DOHH2 (cell line): ENCODE results near the gene CHKA.

Source experiments
- H3F3A ChIP-seq: fragments of 200-600 bp; sonication (generic), shearing (Covaris generic); 2 replicates; pipeline ENCODE4 v1.6.0; 2016; ENCODE audit warnings: antibody characterized with exemption, mild to moderate bottlenecking; ENCODE audit not compliant: control insufficient read depth, insufficient read depth
- H3K27ac ChIP-seq: fragments of 200-600 bp; sonication (generic); 2 replicates; pipeline ENCODE4 v1.5.1; 2014; ENCODE audit warnings: low read depth, mild to moderate bottlenecking, low read length, moderate library complexity
- H3K27me3 ChIP-seq: fragments of 200-600 bp; sonication (generic); 2 replicates; pipeline ENCODE4 v1.6.1; 2014; ENCODE audit warnings: mild to moderate bottlenecking, low read length, mixed read lengths; ENCODE audit not compliant: control insufficient read depth
- H3K36me3 ChIP-seq: fragments of 200-600 bp; sonication (generic); 2 replicates; pipeline ENCODE4 v1.6.1; 2014; ENCODE audit warnings: mild to moderate bottlenecking, low read length, moderate library complexity, mixed read lengths; ENCODE audit not compliant: control insufficient read depth
- H3K4me1 ChIP-seq: fragments of 200-600 bp; sonication (generic); 2 replicates; pipeline ENCODE4 v1.6.1; 2014; ENCODE audit warnings: mild to moderate bottlenecking, low read length, mixed read lengths; ENCODE audit not compliant: control insufficient read depth
- H3K4me2 ChIP-seq: fragments of 200-600 bp; sonication (generic); 2 replicates; pipeline ENCODE4 v1.6.0; 2014; ENCODE audit warnings: mild to moderate bottlenecking, low read length, moderate library complexity
- H3K4me3 ChIP-seq: fragments of 200-600 bp; sonication (generic); 2 replicates; pipeline ENCODE4 v1.5.1; 2014; ENCODE audit warnings: mild to moderate bottlenecking, low read length, mixed read lengths
- H3K79me2 ChIP-seq: fragments of 200-600 bp; sonication (generic); 2 replicates; pipeline ENCODE4 v1.6.1; 2014; ENCODE audit warnings: mild to moderate bottlenecking, low read length, mixed read lengths; ENCODE audit not compliant: control insufficient read depth
- H3K9me2 ChIP-seq: fragments of 200-600 bp; sonication (generic); replicated peaks from 2 replicates; pipeline ENCODE4 v1.6.1; 2014; ENCODE audit warnings: mild to moderate bottlenecking, low read length, mixed read lengths; ENCODE audit not compliant: control insufficient read depth
- H3K9me3 ChIP-seq: fragments of 200-600 bp; sonication (generic); 2 replicates; pipeline ENCODE4 v1.6.1; 2014; ENCODE audit warnings: antibody characterized with exemption, low read length, mixed read lengths; ENCODE audit not compliant: control insufficient read depth, insufficient read depth
- H4K20me1 ChIP-seq: fragments of 200-600 bp; sonication (generic); 2 replicates; pipeline ENCODE4 v1.6.0; 2014; ENCODE audit warnings: low read depth, mild to moderate bottlenecking, antibody characterized with exemption, low read length, moderate library complexity; ENCODE audit not compliant: control insufficient read depth, insufficient read depth
- EZH2phosphoT487 ChIP-seq: fragments of 200-600 bp; sonication (generic); IDR thresholded peaks from 2 replicates; pipeline ENCODE4 v1.6.1; 2017; ENCODE audit warnings: borderline replicate concordance, mild to moderate bottlenecking, antibody characterized with exemption, low read length, moderate library complexity, mixed read lengths
- TF ChIP-seq, protein P1 (sequence below): fragments of 200-600 bp; sonication (generic); IDR thresholded peaks from one replicate; pipeline ENCODE4 v1.5.1; 2014; ENCODE audit warnings: antibody characterized with exemption, mild to moderate bottlenecking, low read depth, low read length; ENCODE audit not compliant: poor library complexity, severe bottlenecking

Gene CHKA

DNA sequence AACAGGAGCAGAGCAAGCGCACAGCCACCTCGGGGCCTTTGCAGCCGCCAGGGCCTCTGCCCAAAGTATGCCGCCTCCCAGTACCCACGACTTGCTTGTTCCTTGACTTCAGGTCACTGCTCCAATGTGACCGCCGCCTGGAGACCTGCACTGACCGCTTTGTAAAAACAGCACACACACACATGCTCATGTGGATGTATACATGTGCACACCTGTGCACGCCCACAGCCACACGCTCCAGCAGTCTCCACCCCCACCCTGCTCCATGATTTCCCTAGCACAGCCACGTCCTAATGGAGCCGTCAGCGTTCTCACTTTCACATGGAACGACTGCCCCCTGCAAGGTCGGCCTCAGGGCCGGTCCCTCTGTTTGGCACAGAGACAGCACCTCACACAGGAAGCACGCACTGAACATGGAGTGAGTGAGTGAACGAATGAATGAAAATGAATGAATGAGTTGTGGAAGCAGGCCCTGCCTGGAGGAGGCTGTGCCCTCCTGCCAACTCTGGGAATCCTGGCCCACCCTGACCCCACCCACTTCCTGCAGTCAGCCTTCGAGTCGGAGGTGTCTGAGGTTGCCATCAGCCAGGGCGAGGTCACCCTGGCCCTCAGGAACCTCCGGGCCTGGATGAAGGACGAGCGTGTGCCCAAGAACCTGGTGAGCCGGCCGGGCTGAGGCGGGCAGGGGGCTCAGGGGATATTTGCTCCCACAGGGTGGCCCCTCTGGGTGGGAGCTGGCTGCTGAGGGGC is 103.0 kb downstream of the CHKA start:
- no peaks in the 10 kb centered on the region for H3K9me2 ChIP-seq
- H4K20me1 ChIP-seq, result no peaks in the 10 kb centered on the region
- H3K4me2 ChIP-seq, result no peak overlapping the region
- no peak overlapping the region for H3K4me3 ChIP-seq
- H3K36me3 ChIP-seq, result no peaks in the 10 kb centered on the region
- H3K4me1 ChIP-seq, result no peaks in the 10 kb centered on the region
- H3K27ac ChIP-seq, result no peak overlapping the region
- no peaks in the 10 kb centered on the region for H3K27me3 ChIP-seq
- H3F3A ChIP-seq, result no peaks in the 10 kb centered on the region
- H3K79me2 ChIP-seq, result no peaks in the 10 kb centered on the region
- TF ChIP-seq, protein P1, sequence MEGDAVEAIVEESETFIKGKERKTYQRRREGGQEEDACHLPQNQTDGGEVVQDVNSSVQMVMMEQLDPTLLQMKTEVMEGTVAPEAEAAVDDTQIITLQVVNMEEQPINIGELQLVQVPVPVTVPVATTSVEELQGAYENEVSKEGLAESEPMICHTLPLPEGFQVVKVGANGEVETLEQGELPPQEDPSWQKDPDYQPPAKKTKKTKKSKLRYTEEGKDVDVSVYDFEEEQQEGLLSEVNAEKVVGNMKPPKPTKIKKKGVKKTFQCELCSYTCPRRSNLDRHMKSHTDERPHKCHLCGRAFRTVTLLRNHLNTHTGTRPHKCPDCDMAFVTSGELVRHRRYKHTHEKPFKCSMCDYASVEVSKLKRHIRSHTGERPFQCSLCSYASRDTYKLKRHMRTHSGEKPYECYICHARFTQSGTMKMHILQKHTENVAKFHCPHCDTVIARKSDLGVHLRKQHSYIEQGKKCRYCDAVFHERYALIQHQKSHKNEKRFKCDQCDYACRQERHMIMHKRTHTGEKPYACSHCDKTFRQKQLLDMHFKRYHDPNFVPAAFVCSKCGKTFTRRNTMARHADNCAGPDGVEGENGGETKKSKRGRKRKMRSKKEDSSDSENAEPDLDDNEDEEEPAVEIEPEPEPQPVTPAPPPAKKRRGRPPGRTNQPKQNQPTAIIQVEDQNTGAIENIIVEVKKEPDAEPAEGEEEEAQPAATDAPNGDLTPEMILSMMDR, result no peak
- no peak for TF ChIP-seq EZH2phosphoT487
- H3K9me3 ChIP-seq, result no peaks in the 10 kb centered on the region

DNA sequence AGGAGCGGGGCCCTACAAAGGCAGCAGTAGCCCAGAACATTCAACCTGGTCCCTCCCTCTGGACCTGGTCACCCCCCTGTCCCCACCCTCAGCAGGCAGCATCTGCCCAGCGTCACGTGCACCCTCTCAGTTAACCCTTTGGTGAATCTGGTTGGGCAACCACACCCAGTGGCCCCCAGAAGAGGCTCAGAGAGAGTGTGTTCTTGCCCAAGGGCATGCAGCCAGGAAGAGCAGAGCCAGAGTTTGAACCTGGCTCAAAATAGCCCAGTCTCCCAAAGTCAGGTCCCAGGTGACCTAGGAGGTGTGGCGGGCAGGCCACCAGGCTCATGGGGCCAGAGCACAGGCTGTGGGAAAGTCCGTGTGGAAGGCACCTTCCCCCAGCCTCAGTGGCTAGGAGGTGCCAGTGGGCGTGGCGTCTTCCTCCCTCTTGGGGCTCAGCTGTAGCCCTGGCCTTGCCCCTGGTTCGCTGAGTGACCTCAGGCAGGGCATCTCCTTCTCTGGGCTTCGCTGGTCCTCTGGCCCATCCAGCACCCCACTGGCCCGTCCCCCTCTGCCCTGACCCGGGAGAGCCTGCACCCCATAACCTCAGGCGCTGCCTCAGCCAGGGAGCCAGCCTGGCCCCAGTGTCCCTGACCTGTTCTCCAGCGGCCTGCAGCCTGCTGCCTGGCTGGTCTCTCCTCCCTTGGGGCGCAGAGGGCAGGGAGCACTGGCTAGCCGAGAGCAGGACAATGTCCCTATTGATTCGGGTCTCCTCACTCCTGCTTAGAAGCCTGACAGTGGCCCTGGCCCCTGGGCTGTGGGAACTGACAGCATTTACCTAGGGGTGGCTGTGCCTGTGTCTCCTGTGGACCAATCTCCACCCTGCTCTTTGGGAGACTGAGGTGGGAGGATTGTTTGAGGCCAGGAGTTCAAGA is 104.0 kb downstream of the CHKA start:
- TF ChIP-seq EZH2phosphoT487, result no peak
- TF ChIP-seq, protein P1, result no peak
- Histone ChIP-seq H3K9me3 (no peaks in the 10 kb centered on the region), H3K27me3 (no peaks in the 10 kb centered on the region), H3K79me2 (no peaks in the 10 kb centered on the region), H3K36me3 (no peaks in the 10 kb centered on the region), H3K9me2 (no peaks in the 10 kb centered on the region), H3K4me3 (no peak overlapping the region), H3K4me1 (no peaks in the 10 kb centered on the region), H4K20me1 (no peaks in the 10 kb centered on the region), H3K4me2 (no peak overlapping the region), H3K27ac (no peak overlapping the region), H3F3A (no peaks in the 10 kb centered on the region)

- H3K27me3 ChIP-seq, result no peaks in the 10 kb centered on the region
- no peaks in the 10 kb centered on the region for H4K20me1 ChIP-seq
- TF ChIP-seq, protein P1, result no peak
- no peak for TF ChIP-seq EZH2phosphoT487
- no peaks in the 10 kb centered on the region for H3K79me2 ChIP-seq
- no peaks in the 10 kb centered on the region for H3K9me3 ChIP-seq
- no peak overlapping the region for H3K27ac ChIP-seq
- no peak overlapping the region for H3K4me2 ChIP-seq
- no peak overlapping the region for H3K4me3 ChIP-seq
- no peaks in the 10 kb centered on the region for H3K9me2 ChIP-seq
- H3K36me3 ChIP-seq, result no peaks in the 10 kb centered on the region
- no peaks in the 10 kb centered on the region for H3K4me1 ChIP-seq
- no peaks in the 10 kb centered on the region for H3F3A ChIP-seq
These were observed 104.9 kb downstream of the CHKA start for GRCh38 chr11:68016161-68016903.
